Measurements from ENCODE around the gene RAB39A.
"Not testable (repeated sequence)": the region's sequence is repeated elsewhere in the genome, so short reads cannot be mapped to it uniquely, and the experiment has no call there.

RAB39A gene, protein sequence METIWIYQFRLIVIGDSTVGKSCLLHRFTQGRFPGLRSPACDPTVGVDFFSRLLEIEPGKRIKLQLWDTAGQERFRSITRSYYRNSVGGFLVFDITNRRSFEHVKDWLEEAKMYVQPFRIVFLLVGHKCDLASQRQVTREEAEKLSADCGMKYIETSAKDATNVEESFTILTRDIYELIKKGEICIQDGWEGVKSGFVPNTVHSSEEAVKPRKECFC

GRCh38 chr11:107928046-107928766 is at the start of gene RAB39A:
TSS of gene RAB39A (plus strand) at chr11:107928448. CDS start at chr11:107928569, 121 bp downstream.
- ATAC-seq (peak; percentile 75), DNase-seq (peak; percentile 70)

- DNase-seq = not testable (repeated sequence)
Observed at GRCh38 chr11:107881471-107881870, 46.8 kb upstream of the RAB39A start.

GRCh38 chr11:107882095-107882820 is 46.0 kb upstream of the RAB39A start:
- DNase-seq = no peak
- no peak for ATAC-seq

More at GRCh38 chr11:107881471-107881870, 46.8 kb upstream of the RAB39A start:
- ATAC-seq = not testable (repeated sequence)

DNA sequence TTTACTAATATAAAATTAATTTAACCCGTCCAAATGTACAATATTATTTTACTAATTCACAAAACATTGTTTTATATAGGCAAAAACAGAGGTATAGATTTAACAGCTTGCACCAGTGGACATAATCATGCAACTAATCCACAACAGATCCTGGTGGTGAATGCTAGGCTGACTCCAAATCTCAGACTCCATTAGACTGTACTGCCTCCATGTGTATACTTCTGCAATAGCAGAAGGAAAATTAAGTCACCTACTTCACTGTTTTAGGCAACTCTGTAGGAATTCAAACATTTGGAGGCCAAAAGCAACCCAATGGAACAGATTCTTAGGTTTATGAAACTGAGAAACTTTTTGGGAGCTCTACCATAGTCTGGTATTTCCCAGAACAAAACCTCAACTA is 30.0 kb upstream of the RAB39A start:
- ATAC-seq (no peak), DNase-seq (no peak)

DNA sequence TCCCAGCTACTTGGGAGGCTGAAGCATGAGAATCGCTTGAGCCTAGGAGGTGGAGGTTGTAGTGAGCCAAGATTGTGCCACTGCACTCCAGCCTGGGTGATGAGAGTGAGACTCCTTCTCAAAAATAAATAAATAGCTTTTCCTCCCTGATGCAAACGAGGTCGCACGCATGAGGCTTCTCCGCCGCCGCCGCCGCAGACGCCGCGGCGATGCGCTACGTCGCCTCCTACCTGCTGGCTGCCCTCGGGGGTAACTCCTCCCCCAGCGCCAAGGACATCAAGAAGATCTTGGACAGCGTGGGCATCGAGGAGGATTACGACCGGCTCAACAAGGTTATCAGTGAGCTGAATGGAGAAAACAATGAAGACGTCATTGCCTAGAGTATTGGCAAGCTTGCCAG is 20.0 kb upstream of the RAB39A start:
- DNase-seq (no peak), ATAC-seq (no peak)

DNA sequence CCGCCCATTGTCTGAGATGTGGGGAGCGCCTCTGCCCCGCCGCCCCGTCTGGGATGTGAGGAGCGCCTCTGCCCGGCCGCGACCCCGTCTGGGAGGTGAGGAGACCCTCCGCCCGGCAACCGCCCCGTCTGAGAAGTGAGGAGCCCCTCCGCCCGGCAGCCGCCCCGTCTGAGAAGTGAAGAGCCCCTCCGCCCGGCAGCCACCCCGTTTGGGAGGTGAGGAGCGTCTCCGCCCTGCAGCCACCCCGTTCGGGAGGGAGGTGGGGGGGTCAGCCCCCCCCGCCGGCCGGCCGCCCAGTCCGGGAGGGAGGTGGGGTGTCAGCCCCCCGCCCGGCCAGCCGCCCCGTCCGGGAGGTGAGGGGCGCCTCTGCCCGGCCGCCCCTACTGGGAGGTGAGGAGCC is 15.8 kb upstream of the RAB39A start:
- not testable (repeated sequence) for DNase-seq, ATAC-seq

DNA sequence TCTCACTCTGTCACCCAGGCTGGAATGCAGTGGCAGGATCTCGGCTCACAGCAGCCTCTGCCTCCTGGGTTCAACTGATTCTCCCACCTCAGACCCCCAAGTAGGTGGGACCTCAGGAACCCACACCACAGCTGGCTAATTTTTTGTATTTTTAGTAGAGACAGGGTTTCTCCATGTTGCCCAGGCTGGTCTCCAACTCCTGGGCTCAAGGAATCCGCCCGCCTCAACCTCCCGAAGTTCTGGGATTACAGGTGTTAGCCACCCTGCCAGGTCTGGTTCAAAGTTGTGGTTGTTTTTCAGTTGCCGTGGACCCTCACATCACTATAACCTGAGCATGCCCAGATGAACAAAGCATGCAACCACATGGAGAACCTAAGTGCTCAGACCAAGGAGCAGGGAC is 13.0 kb upstream of the RAB39A start:
- DNase-seq (no peak), ATAC-seq (no peak)

DNA sequence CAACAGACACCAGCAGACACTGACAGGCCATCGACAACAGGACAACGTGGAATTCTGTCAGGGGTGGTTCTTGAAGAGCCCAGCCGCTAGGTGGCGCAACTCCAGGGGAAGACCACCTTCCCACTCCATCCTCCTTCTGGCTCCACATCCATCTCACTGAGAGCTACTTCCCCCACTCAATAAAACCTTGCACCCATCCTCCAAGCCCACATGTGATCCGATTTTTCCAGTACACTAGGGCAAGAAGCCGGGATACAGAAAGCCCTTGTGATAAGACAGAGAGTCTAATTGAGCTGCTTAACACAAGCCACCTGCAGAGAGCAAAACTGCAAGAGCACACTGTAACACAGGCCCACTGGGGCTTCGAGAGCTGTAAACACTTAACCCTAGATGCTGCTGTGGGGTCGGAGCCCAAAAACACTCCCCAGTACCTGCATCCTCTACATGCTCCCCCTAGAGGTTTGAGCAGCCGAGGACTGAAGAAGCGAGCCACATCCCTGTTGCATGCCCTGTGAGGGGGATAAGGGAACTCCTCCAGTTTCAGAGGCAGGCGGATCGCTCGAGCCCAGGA is 11.5 kb upstream of the RAB39A start:
- peak; percentile 44 for DNase-seq
- no peak for ATAC-seq

GRCh38 chr11:107921997-107922396 is 6.3 kb upstream of the RAB39A start:
- no peak for DNase-seq
- ATAC-seq = no peak

- not testable (repeated sequence) for ATAC-seq, DNase-seq
Observed at GRCh38 chr11:107923519-107923918, 4.7 kb upstream of the RAB39A start.

DNA sequence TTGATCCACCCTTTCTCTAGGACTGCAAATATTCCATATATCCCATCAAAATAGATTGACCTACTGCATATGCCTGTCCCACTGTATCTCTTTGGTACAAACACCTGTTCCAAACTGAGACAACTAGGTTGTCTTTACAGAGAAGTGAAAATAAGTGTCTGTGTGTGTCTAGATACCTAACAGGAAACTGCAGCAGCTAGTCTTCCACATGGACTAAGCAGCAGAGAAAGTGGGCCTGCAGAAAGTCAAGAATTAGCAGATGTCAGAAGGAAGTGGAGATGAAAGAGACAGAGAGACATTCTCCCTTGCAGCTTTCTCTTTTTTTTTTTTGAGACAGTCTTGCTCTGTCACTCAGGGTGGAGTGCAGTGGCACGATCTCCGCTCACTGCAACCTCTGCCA is 3.9 kb upstream of the RAB39A start:
- DNase-seq (no peak), ATAC-seq (no peak)

DNA sequence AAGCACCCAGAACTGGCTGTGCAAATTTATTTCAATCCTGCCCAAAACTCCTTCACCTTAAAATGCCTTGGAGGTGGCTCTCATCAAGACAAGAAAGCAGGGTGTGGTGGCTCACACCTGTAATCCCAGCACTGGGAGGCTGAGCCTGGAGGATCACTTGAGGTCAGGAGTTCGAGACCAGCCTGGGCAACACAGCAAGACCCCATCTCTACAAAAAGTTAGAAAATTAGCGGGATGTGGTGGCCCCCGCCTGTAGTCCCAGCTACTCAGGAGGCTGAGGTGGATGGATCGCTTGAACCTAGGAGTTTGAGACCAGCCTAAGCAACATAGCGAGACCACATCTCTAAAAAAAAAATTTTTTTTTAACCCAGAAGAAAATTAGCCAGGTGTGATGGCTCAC is 689 bp upstream of the RAB39A start:
- DNase-seq = no peak
- ATAC-seq = no peak

GRCh38 chr11:107928767-107929507 is 689 bp downstream of the RAB39A start:
- peak; percentile 6 for DNase-seq
- no peak for ATAC-seq

DNA sequence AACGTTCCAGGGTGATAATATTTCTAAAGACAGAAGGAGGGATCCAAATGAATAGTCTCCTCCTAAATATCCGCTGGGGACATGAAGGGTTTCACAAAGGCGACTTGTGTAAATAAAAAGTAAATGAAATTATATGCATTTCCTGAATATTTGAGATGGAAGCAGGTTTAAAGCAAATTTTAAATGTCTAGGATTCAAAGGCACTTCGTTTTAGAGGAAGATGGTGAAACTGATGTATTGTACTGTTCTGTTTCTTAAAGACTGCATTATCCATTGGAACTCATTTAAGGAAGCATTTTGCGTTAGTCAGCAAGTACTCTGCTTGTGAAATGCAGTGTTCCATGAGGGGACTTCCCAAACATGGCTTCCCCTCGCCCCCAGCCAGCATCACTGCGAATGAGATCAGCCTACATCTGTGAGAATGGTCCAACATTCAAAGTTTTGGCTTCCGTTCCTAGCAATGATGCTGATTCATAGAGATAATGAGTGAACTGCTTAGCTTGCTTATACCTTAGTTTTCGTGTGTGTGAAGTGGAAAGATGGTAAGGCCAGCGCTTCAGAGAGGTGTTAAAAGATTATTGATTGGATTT is 1.5 kb downstream of the RAB39A start:
- no peak for ATAC-seq
- DNase-seq = peak; percentile 6

GRCh38 chr11:107931206-107931605 is 3.0 kb downstream of the RAB39A start:
- no peak for DNase-seq
- no peak for ATAC-seq

GRCh38 chr11:107947904-107948303 is 19.7 kb downstream of the RAB39A start:
- no peak for DNase-seq
- ATAC-seq = no peak

DNA sequence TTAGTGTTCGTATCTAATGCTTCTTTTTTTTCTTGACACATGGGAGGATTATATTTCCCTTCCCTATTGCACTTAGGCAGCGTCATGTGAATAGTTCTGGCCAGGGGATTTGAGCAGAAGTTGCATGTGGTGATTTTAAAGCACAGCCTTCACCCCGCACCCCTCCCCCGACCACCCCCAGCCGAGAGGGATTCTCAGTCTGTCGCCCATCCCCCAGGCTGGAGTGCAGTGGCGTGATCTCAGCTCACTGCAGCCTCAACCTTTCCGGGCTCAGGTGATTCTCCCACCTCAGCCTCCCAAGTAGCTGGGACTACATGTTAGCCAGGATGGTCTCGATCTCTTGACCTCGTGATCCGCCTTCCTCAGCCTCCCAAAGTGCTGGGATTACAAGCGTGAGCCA is 20.1 kb downstream of the RAB39A start:
- DNase-seq, ATAC-seq: not testable (repeated sequence)

GRCh38 chr11:107951155-107951554 is 22.9 kb downstream of the RAB39A start:
- no peak for DNase-seq

DNA sequence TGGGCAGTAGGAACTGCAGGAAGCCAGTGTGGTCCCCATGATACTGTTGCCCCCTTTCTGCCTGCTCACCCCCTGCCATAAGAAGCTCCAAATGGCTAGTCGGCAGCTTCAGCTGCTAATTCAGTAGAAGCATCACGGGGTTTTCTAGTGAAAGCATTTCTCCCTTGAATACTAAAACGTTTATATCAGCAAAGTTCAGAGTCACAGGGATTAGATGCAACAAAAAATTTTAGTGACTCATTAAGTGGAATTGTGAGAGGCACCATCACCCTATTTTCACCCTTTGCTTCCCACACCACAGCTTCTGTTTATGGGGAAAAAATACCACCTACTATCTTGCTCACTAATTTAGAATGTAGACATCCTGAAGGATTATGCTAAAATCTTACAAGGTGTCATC is 25.2 kb downstream of the RAB39A start:
- no peak for ATAC-seq
- no peak for DNase-seq

More at GRCh38 chr11:107951155-107951554, 22.9 kb downstream of the RAB39A start:
- ATAC-seq = no peak

DNA sequence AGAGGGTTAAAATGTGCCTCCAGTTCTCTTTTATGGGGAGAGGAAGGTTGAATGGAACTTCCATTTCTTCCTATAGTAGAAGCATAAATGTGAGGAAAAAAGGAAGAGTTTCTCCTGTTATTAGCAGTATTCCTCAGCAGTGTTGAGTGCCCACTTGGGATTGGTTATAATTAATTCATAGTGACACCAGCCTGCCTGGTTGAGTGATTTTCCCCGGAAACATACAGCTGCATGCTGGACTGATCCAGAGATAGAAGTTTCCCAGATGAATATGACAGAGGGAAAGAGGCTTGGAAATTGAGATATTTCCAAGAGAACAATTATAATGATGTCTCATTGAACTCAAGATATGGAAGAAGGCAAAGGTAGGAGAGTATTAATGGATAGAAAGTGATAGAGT is 28.3 kb downstream of the RAB39A start:
- ATAC-seq = no peak
- DNase-seq = no peak

GRCh38 chr11:107957109-107957588 is 28.9 kb downstream of the RAB39A start:
- ATAC-seq (no peak), DNase-seq (no peak)
